Measurements from ENCODE around the gene PRPH2. TPM values are rescaled to one million over a fixed set of nuclear protein-coding genes. Genes with fewer than 3 reads are reported as not detected.

PRPH2 gene
- total RNA-seq, 2 experiments from 2014 or later, result 0.08 to 0.11 TPM

- no peak overlapping the region for H3K4me3 ChIP-seq (ENCODE audit: low read length)
- Mint-ChIP-seq H3K36me3 (ENCODE audit: low read depth) (peaks cover 38% of the 10 kb centered on the region), H3K27me3 (no peaks in the 10 kb centered on the region), H3K9me3 (no peaks in the 10 kb centered on the region), H3K4me3 (no peak overlapping the region), H3K4me1 (ENCODE audit: low read depth) (peaks cover 57% of the 10 kb centered on the region), H3K27ac (peak overlapping the region; percentile 24)
- TF ChIP-seq CTCF (IDR thresholded peaks at IDR 0.05), result no peak
- no peak overlapping the region for H3K27ac ChIP-seq (ENCODE audit: low read depth in 1 of 2, low read length in 2 of 2)
- ChIA-PET POLR2A (interaction anchor here (3.1 to 8.6 kb wide), 3 partner anchors 12 to 24 kb away, joined by 16 to 61 read pairs (median 46); partner anchors contain the start of genes BICRAL and TBCC), CTCF (interaction anchor here (1.3 to 2.0 kb wide), 2 partner anchors 11 kb away, joined by 3 to 5 read pairs; no protein-coding TSS in a partner anchor)
- peaks cover 4% of the 10 kb centered on the region for H3K4me1 ChIP-seq (ENCODE audit: insufficient read depth, low read length)
- ATAC-seq (ENCODE audit: poor library complexity) (no peak), DNase-seq (no peak)
- H3K9me3 ChIP-seq (ENCODE audit: control insufficient read depth in 1 of 2, insufficient read depth in 1 of 2, low read length in 2 of 2), result no peaks in the 10 kb centered on the region
- H3K36me3 ChIP-seq (ENCODE audit: insufficient read depth, low read length), result peaks cover 23% of the 10 kb centered on the region
- no peaks in the 10 kb centered on the region for H3K27me3 ChIP-seq (ENCODE audit: control insufficient read depth in 1 of 2, insufficient read depth in 2 of 2, low read length in 2 of 2)
- intact Hi-C loops (cut with DNase I, micrococcal nuclease), result no loop called here
Measured at GRCh38 chr6:42758756-42759430, 36.5 kb upstream of the PRPH2 start.

GRCh38 chr6:42756722-42757121 lies 34.3 kb upstream of the PRPH2 start:
- intact Hi-C loops (cut with DNase I, micrococcal nuclease), result no loop called here
- Mint-ChIP-seq H3K4me1 (ENCODE audit: low read depth) (peaks cover 57% of the 10 kb centered on the region), H3K36me3 (ENCODE audit: low read depth) (peaks cover 35% of the 10 kb centered on the region), H3K9me3 (no peaks in the 10 kb centered on the region), H3K27ac (no peak overlapping the region), H3K4me3 (no peak overlapping the region), H3K27me3 (no peaks in the 10 kb centered on the region)
- ATAC-seq (ENCODE audit: poor library complexity) (no peak), DNase-seq (no peak)
- Histone ChIP-seq H3K4me1 (ENCODE audit: insufficient read depth, low read length) (peaks cover 7% of the 10 kb centered on the region), H3K27ac (ENCODE audit: low read depth in 1 of 2, low read length in 2 of 2) (no peak overlapping the region), H3K4me3 (ENCODE audit: low read length) (no peak overlapping the region), H3K27me3 (ENCODE audit: control insufficient read depth in 1 of 2, insufficient read depth in 2 of 2, low read length in 2 of 2) (no peaks in the 10 kb centered on the region), H3K9me3 (ENCODE audit: control insufficient read depth in 1 of 2, insufficient read depth in 1 of 2, low read length in 2 of 2) (no peaks in the 10 kb centered on the region), H3K36me3 (ENCODE audit: insufficient read depth, low read length) (peaks cover 23% of the 10 kb centered on the region)
- ChIA-PET CTCF (interaction anchor here (1.3 kb wide), 1 partner anchor 9 kb away, joined by 3 read pairs; no protein-coding TSS in a partner anchor), POLR2A (interaction anchor here (0.6 to 6.6 kb wide), 4 partner anchors 10 to 144 kb away, joined by 3 to 46 read pairs (median 8); partner anchors contain the start of gene TBCC)
- no peak for TF ChIP-seq CTCF (IDR thresholded peaks at IDR 0.05)

GRCh38 chr6:42754759-42755158 lies 32.4 kb upstream of the PRPH2 start:
- H3K27ac Mint-ChIP-seq, result no peak overlapping the region

More at GRCh38 chr6:42754759-42755158, 32.4 kb upstream of the PRPH2 start:
- no peak for DNase-seq
- Histone ChIP-seq H3K27ac (ENCODE audit: low read depth in 1 of 2, low read length in 2 of 2) (no peak overlapping the region), H3K4me3 (ENCODE audit: low read length) (no peak overlapping the region), H3K9me3 (ENCODE audit: control insufficient read depth in 1 of 2, insufficient read depth in 1 of 2, low read length in 2 of 2) (no peaks in the 10 kb centered on the region), H3K36me3 (ENCODE audit: insufficient read depth, low read length) (peaks cover 15% of the 10 kb centered on the region), H3K4me1 (ENCODE audit: insufficient read depth, low read length) (peaks cover 9% of the 10 kb centered on the region), H3K27me3 (ENCODE audit: control insufficient read depth in 1 of 2, insufficient read depth in 2 of 2, low read length in 2 of 2) (no peaks in the 10 kb centered on the region)
- no peaks in the 10 kb centered on the region for H3K27me3 Mint-ChIP-seq
- TF ChIP-seq CTCF (IDR thresholded peaks at IDR 0.05), result no peak
- H3K4me3 Mint-ChIP-seq, result no peak overlapping the region
- H3K9me3 Mint-ChIP-seq, result no peaks in the 10 kb centered on the region
- ChIA-PET CTCF (interaction anchor here (1.0 kb wide), 1 partner anchor 9 kb away, joined by 3 read pairs; the partner anchor contains the start of gene TBCC), POLR2A (interaction anchor here (1.3 to 2.4 kb wide), 4 partner anchors 9 to 28 kb away, joined by 4 to 14 read pairs (median 6); partner anchors contain the start of gene TBCC)
- peaks cover 61% of the 10 kb centered on the region for H3K4me1 Mint-ChIP-seq (ENCODE audit: low read depth)
- ATAC-seq (ENCODE audit: poor library complexity), result no peak
- intact Hi-C loops (cut with DNase I, micrococcal nuclease), result no loop called here
- peaks cover 34% of the 10 kb centered on the region for H3K36me3 Mint-ChIP-seq (ENCODE audit: low read depth)

Data from CD4-positive, alpha-beta T cell (primary cell).